SK-N-SH (cell line): ENCODE measurements around the gene CEP89.

Source experiments
- CTCF ChIP-seq: fragments of 200-600 bp; sonication (generic); IDR thresholded peaks from 2 replicates; pipeline ENCODE4 v1.6.1; 2017; ENCODE audit warnings: antibody characterized with exemption, mild to moderate bottlenecking, moderate library complexity
- EP300 ChIP-seq, 2 experiments: IDR thresholded peaks; 2 replicates each; pipeline versions ENCODE4 v1.4.0 to v1.6.1; 2012; ENCODE audit warnings: borderline replicate concordance in 1 of 2, low read depth in 1 of 2, low read length in 1 of 2
- POLR2AphosphoS5 ChIP-seq: IDR thresholded peaks from 2 replicates; pipeline ENCODE4 v1.6.1; 2012; ENCODE audit warnings: low read depth, low read length
- SMC3 ChIP-seq: IDR thresholded peaks from 2 replicates; pipeline ENCODE4 v1.6.1; 2012; ENCODE audit warnings: low read depth, low read length, improper control_type of control experiment

DNA sequence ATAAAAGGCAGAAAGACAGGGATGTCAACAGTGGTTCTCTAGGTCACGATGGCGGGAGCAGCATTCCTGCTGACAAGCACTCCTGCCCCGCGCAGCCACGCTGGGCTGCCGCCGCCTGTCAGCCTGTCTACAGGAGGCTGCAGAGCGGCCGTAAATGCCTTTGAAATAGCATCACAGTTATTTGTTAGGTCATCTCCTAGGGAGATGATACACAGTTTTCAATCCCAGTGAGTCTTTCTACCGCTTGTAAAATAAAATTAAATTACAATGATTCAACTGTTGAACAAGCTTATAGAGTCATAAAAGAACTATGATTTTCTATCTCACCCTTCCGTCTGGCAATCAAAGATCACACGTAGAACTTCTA is 94.9 kb downstream of the CEP89 start:
- no peak for TF ChIP-seq CTCF
- TF ChIP-seq SMC3: no peak
- TF ChIP-seq EP300 (IDR thresholded peaks at IDR 0.05; ENCODE audit: borderline replicate concordance in 1 of 2, low read depth in 1 of 2, low read length in 1 of 2): no peak
- TF ChIP-seq POLR2AphosphoS5: no peak
